ACC112 (cell line): ENCODE results near the gene PPIL4.
A peak's percentile ranks its signal among the peaks of the same experiment; 100 is the strongest.

Experiments used
- H2AFZ ChIP-seq: fragments of 200-600 bp; sonication (generic); one replicate; pipeline ENCODE4 v1.6.0; 2017; ENCODE audit warnings: antibody characterized with exemption, low read length; ENCODE audit not compliant: unreplicated experiment
- H3K27ac ChIP-seq: fragments of 200-600 bp; sonication (generic); 2 replicates; pipeline ENCODE4 v1.5.1; 2014; ENCODE audit warnings: low read depth, mild to moderate bottlenecking, antibody characterized with exemption, low read length, moderate library complexity
- H3K27me3 ChIP-seq: fragments of 200-600 bp; sonication (generic); 2 replicates; pipeline ENCODE4 v1.6.1; 2014; ENCODE audit warnings: mild to moderate bottlenecking, antibody characterized with exemption, low read length, moderate library complexity, mixed read lengths; ENCODE audit not compliant: insufficient read depth
- H3K36me3 ChIP-seq: fragments of 200-600 bp; sonication (generic); 2 replicates; pipeline ENCODE4 v1.6.1; 2016; ENCODE audit warnings: mild to moderate bottlenecking, antibody characterized with exemption, low read length, moderate library complexity, mixed read lengths; ENCODE audit not compliant: insufficient read depth
- H3K4me1 ChIP-seq: fragments of 200-600 bp; sonication (generic); one replicate; pipeline ENCODE4 v1.6.1; 2016; ENCODE audit warnings: low read length, mixed read lengths; ENCODE audit not compliant: insufficient read depth, unreplicated experiment, control insufficient read depth
- H3K4me3 ChIP-seq: fragments of 200-600 bp; sonication (generic); 2 replicates; pipeline ENCODE4 v1.5.1; 2014; ENCODE audit warnings: mild to moderate bottlenecking, low read depth, low read length
- H3K79me2 ChIP-seq: fragments of 200-600 bp; sonication (generic); one replicate; pipeline ENCODE4 v1.6.0; 2016; ENCODE audit warnings: low read length; ENCODE audit not compliant: control insufficient read depth, unreplicated experiment, insufficient read depth

PPIL4 gene, protein sequence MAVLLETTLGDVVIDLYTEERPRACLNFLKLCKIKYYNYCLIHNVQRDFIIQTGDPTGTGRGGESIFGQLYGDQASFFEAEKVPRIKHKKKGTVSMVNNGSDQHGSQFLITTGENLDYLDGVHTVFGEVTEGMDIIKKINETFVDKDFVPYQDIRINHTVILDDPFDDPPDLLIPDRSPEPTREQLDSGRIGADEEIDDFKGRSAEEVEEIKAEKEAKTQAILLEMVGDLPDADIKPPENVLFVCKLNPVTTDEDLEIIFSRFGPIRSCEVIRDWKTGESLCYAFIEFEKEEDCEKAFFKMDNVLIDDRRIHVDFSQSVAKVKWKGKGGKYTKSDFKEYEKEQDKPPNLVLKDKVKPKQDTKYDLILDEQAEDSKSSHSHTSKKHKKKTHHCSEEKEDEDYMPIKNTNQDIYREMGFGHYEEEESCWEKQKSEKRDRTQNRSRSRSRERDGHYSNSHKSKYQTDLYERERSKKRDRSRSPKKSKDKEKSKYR

DNA sequence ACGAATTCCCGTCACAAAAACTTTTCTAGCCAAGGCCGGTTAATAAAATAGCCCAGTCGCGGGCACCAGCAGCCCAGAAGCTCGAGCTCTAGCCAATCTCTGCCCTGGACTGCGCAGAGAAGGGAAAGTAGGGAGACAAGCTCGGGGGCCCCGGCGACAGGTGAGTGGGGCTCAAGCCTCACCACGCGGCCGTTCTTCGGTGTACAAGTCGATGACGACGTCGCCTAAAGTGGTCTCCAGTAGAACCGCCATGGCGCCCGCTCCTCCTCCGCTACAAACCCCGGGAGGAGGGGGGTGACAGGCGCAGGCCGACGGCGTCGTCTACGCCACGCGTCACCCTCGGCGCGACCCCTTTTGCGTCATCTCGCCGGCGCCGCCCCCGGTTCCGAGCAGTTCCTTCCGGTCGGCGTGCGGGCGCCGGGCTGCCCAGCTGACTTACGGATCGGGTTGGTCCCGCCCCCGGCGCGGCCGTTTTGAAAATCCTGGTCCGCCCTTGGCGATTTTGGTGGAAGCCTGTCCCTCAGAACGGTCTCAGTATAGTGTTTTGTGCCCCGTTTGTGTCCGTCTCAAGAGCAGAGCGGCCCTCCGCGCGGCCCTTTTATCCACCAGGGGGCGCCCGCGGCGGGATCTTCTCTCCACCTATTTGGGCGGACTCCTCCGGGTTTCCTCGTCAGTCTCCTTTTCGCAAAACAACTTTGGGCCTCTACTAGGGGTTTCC is at the start of gene PPIL4:
Gene PPIL4, minus strand, starts transcription at position 290 of the 718 bp plus-strand sequence. Its CDS starts 38 bp downstream, at position 252.
- 0 out of 2 replicates have a peak, but pooled peaks cover under 1% of the 10 kb centered on the region for H3K36me3 ChIP-seq
- peak within 1 kb of the TSS; percentile 79 for H2AFZ ChIP-seq
- H3K4me3 ChIP-seq = peak within 1 kb of the TSS; percentile 97
- no peaks in the 10 kb centered on the region for H3K27me3 ChIP-seq
- H3K79me2 ChIP-seq = peaks cover 47% of the 10 kb centered on the region
- peaks cover 9% of the 10 kb centered on the region for H3K4me1 ChIP-seq
- H3K27ac ChIP-seq = peak within 1 kb of the TSS; percentile 97

DNA sequence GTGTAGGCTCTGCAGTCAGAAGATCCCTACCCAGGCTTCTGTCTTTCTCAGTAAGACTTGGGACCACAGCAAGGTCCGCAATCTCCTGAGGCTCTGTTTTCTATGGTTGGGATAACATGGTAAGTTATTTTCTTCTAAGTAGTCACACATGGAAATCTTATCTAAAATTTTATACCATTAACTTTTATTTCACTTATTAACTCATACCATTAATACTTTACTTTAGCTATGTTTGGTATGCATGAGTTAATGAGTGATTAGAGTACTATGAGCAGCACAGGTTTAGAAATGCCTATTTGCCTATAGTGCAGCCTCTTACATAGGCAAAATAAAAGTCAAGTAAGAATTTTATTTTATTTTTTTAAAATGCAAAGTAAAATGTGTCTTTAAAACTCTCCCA is 47.6 kb upstream of the PPIL4 start:
- Histone ChIP-seq H3K79me2 (no peaks in the 10 kb centered on the region), H2AFZ (no peak overlapping the region), H3K27ac (no peak overlapping the region), H3K4me3 (no peak overlapping the region), H3K36me3 (peaks cover 21% of the 10 kb centered on the region), H3K27me3 (no peaks in the 10 kb centered on the region), H3K4me1 (no peaks in the 10 kb centered on the region)

DNA sequence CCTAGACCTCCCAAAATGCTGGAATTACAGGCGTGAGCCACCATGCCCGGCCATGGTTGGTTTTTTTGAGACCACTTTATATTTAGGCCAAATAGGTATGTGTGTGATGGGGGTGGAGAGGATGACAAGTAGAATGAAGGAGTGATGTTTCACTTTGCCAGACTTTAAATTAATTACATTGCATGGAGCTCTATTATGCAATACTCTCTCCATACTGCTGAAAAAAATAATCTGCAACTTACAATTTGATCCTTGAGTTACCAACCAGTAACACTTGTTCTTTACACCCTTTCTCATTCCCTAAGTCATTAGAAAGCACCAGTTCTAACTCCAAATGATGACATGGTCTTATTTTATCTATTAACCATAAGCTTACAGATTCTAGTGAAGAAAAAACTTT is 47.1 kb upstream of the PPIL4 start:
- Histone ChIP-seq H2AFZ (no peak overlapping the region), H3K79me2 (no peaks in the 10 kb centered on the region), H3K4me1 (no peaks in the 10 kb centered on the region), H3K36me3 (peaks cover 21% of the 10 kb centered on the region), H3K27me3 (no peaks in the 10 kb centered on the region), H3K27ac (no peak overlapping the region), H3K4me3 (no peak overlapping the region)

DNA sequence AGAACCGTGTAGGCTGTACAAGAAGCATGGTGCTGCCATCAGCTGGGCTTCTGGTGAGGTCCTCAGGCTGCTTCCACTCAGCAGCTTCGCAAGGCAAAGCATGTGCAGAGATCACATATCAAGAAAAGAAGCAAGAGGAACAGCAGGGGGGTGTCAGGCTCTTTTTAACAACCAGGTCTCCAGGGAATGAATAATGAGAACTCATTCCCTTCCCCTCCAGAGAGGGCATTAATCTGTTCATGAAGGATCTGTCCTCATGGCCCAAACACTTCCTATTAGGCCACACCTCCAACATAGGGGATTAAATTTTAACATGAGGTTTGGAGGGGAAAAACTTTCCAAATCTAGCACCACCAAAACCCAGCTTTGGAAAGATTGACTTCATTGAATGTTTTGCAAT is 40.3 kb upstream of the PPIL4 start:
- H3K27ac ChIP-seq = no peak overlapping the region
- peaks cover 4% of the 10 kb centered on the region; the same call in 1 of the 2 replicates for H3K36me3 ChIP-seq
- H3K27me3 ChIP-seq = no peaks in the 10 kb centered on the region
- no peak overlapping the region for H2AFZ ChIP-seq
- no peaks in the 10 kb centered on the region for H3K4me1 ChIP-seq
- H3K4me3 ChIP-seq = no peak overlapping the region
- H3K79me2 ChIP-seq = no peaks in the 10 kb centered on the region

DNA sequence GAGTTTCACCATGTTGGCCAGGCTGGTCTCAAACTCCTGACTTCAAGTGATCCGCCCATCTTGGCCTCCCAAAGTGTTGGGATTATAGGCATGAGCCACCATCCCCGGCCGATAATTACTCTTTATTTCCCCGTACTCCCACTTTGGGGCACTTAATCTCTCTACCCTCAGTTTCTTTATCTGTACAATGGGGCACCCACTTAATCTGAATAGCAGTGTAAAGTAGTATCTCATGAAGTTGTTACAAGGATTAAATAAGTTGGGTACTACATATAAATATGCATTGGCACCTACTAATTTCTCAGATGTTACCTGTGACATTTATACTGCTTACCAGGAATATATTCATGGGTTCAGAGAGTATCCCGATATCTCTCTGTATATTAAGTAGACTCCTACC is 35.5 kb upstream of the PPIL4 start:
- Histone ChIP-seq H3K4me1 (no peaks in the 10 kb centered on the region), H2AFZ (no peak overlapping the region), H3K36me3 (peaks cover 4% of the 10 kb centered on the region; the same call in 1 of the 2 replicates), H3K27ac (no peak overlapping the region), H3K4me3 (no peak overlapping the region), H3K79me2 (no peaks in the 10 kb centered on the region), H3K27me3 (no peaks in the 10 kb centered on the region)

DNA sequence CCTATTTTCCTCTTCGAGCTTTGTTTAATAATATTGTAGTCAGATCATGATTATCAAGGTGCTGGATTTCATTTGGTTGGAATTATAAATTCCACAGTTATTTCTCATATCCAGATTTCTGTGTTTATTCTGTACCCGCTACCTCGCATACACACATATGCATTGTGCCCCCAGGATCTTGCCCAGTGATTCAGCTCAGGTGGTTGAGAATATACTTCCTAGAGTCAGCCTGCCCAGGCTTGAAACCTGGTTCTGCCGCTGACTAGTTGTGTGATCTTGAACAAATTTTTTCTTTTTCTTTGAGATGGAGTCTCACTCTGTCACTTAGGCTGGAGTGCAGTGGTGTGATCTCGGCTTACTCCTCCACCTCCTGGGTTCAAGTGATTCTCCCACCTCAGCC is 35.0 kb upstream of the PPIL4 start:
- no peaks in the 10 kb centered on the region for H3K79me2 ChIP-seq
- no peak overlapping the region for H3K27ac ChIP-seq
- H3K27me3 ChIP-seq = no peaks in the 10 kb centered on the region
- no peak overlapping the region for H3K4me3 ChIP-seq
- no peaks in the 10 kb centered on the region for H3K4me1 ChIP-seq
- H2AFZ ChIP-seq = no peak overlapping the region
- H3K36me3 ChIP-seq = peaks cover 2% of the 10 kb centered on the region; the same call in 1 of the 2 replicates

DNA sequence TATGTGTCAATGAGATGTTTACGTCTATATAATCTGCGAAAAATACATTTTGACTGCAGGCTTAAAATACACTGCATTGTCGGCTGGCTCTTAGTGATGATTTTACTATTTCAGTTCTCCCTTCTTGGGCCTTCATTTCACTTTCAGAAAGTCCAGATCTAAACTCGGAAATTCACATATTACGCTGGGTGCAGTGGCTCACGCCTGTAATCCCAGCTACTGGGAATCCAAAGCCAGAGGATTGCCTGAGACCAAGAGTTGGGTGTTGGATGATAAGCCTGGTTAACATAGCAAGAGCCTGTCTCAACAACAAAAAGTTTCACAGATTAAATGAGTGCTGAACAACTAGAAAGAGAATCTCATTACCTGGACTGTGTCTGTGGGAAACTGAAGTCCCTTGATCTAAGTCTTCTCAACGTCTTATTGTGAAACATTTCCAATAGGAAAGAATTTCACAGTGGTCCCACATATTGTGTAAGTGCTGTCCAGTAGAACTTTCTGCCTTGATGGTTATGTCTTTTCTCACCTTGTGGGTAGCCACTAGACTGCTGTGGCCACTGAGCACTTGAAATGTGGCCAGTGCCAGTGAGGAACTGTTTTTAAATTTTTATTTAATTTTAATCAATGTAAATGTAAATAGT is 22.2 kb upstream of the PPIL4 start:
- no peak overlapping the region for H2AFZ ChIP-seq
- H3K36me3 ChIP-seq = no peaks in the 10 kb centered on the region; the same call in 1 of the 2 replicates
- H3K4me3 ChIP-seq = no peak overlapping the region
- peaks cover 36% of the 10 kb centered on the region for H3K79me2 ChIP-seq
- peaks cover 12% of the 10 kb centered on the region for H3K4me1 ChIP-seq
- H3K27ac ChIP-seq = no peak overlapping the region
- H3K27me3 ChIP-seq = no peaks in the 10 kb centered on the region

DNA sequence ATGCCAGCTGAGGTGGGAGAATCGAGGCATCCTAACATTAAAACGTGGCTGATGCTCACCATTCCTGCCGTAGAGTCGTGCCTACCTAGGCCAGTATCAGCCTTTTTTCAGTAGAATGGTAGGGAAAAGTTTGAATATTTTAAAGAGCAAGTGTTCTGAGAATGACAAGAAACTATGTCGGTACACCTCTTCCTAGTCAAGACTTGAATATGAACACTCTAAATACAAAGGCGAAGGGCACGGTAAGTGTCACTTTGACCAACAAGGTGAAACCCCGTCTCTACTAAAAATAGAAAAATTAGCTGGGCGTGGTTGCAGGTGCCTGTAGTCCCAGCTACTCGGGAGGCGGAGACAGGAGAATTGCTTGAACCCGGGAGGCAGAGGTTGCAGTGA is 21.3 kb upstream of the PPIL4 start:
- H3K4me3 ChIP-seq = peak overlapping the region; percentile 100
- peaks cover 31% of the 10 kb centered on the region for H3K79me2 ChIP-seq
- H3K27me3 ChIP-seq = no peaks in the 10 kb centered on the region
- no peak overlapping the region for H3K27ac ChIP-seq
- H3K36me3 ChIP-seq = no peaks in the 10 kb centered on the region; the same call in 1 of the 2 replicates
- peaks cover 12% of the 10 kb centered on the region for H3K4me1 ChIP-seq
- H2AFZ ChIP-seq = peak overlapping the region; percentile 100

DNA sequence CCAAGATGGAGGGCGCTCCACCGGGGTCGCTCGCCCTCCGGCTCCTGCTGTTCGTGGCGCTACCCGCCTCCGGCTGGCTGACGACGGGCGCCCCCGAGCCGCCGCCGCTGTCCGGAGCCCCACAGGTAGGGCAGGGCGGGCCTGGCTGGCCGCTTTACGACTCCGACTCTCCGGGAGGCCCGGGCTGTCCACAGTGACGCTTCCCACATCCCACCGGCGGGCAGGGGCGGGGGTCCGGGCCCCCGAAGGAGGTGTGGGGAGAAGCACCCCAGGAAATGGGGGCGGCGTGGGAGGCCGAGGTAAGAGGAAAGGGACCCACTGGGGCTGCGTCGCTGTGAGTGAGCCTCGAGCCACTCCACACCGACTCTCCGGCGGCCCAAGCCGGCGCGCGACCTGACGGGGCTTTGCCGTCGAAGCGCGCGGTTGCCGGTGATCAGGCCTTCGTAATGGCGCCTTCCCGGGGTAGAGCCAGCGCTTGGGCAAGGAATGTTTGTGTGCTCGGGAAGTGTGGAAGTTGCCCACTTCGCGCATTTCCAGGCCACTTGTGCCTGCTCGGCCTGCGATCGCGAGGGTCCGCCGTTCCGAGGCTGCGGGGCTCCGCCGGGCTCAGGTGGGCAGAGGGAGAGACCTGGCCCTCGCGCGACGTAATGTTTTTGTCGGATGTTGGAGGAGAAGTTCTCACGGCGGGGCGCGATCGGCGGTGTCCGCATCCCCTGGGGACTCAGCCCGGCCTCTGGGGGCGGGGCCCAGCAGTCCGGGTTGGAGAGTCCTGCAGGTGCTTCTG is 20.8 kb upstream of the PPIL4 start:
- Histone ChIP-seq H3K27ac (peak overlapping the region; percentile 70), H2AFZ (peak overlapping the region; percentile 100)

More for the DNA sequence above, 20.8 kb upstream of the PPIL4 start:
- peak overlapping the region; percentile 100 for H3K4me3 ChIP-seq
- H3K27me3 ChIP-seq = no peaks in the 10 kb centered on the region
- no peaks in the 10 kb centered on the region for H3K36me3 ChIP-seq
- H3K79me2 ChIP-seq = peaks cover 31% of the 10 kb centered on the region
- H3K4me1 ChIP-seq = peaks cover 12% of the 10 kb centered on the region
